Choroid plexus epithelial cell (primary cell): Measurements from ENCODE around the gene KCTD10.

Experiments used
- DNase-seq: peaks from one replicate; pipeline ENCODE4 v3.0.0-alpha.2; 2010; ENCODE audit warnings: low read depth
- H3K4me3 ChIP-seq: 2 replicates; pipeline ENCODE4 v1.5.1; 2011; ENCODE audit warnings: low read depth, mild to moderate bottlenecking, control low read depth, low read length, moderate library complexity
- CTCF ChIP-seq: conservative IDR thresholded peaks from 2 replicates; pipeline ENCODE4 v1.5.1; 2011; ENCODE audit warnings: low read depth, mild to moderate bottlenecking, control low read depth, inconsistent platforms, low read length, moderate library complexity

Gene KCTD10

GRCh38 chr12:109519787-109520186, 42.7 kb upstream of the KCTD10 start:
- TF ChIP-seq CTCF, result no peak
- H3K4me3 ChIP-seq, result no peak overlapping the region
- no peak for DNase-seq

GRCh38 chr12:109518820-109519665, 41.9 kb upstream of the KCTD10 start:
- DNase-seq, result peak; percentile 74
- TF ChIP-seq CTCF, result peak; percentile 96
- H3K4me3 ChIP-seq, result no peak overlapping the region

- no peak for DNase-seq
- H3K4me3 ChIP-seq, result no peak overlapping the region
- no peak for TF ChIP-seq CTCF
Observed at GRCh38 chr12:109517619-109518018, 40.5 kb upstream of the KCTD10 start.

GRCh38 chr12:109513977-109514376, 36.9 kb upstream of the KCTD10 start:
- no peak for DNase-seq
- H3K4me3 ChIP-seq, result no peak overlapping the region
- no peak for TF ChIP-seq CTCF

GRCh38 chr12:109513051-109513450, 36.0 kb upstream of the KCTD10 start:
- peak; percentile 28 for TF ChIP-seq CTCF
- no peak overlapping the region for H3K4me3 ChIP-seq
- peak; percentile 76 for DNase-seq

GRCh38 chr12:109512608-109513007, 35.5 kb upstream of the KCTD10 start:
- DNase-seq, result peak; percentile 88
- TF ChIP-seq CTCF, result no peak
- H3K4me3 ChIP-seq, result no peak overlapping the region

GRCh38 chr12:109510196-109510595, 33.1 kb upstream of the KCTD10 start:
- no peak overlapping the region for H3K4me3 ChIP-seq
- no peak for DNase-seq
- no peak for TF ChIP-seq CTCF
